ENCODE data around the gene KRT36.
A peak's percentile ranks its signal among the peaks of the same experiment; 100 is the strongest.

KRT36 gene

DNA sequence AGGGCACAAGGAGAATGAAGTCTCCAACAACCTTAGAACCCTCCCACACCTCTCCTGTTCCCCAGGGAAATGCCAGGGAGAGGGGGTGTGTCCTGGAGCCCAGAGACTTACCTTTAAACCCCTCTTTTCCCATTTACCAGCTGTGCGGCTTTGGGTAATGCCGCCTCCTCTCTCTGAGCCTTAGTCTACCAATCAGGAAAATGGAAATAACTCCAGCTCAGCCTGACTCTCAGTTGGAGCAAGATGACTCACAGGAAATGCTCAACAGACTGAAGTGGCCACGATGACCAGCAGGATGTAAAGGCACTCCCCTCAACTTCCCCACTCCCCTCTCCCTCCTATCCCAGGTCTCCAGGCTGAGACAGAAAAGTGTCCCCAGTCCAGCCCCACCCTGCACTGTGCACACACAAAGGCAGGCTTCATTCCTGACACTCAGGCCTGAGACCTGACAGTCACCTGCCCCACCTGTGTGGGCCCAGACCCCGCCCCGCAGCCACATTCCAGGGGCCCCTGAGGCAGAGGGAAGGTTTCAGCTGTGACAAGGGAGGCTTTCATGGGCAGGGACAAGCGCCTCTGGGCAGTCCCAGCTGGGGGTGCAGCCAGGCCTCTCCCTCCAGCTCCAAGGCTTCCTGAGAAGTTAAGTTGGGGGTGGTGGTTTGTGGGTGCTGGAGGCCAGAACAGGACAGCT lies 32.0 kb upstream of the KRT36 start:
- peak; percentile 86 for DNase-seq (ENCODE audit: low spot score)

GRCh38 chr17:41520821-41521521 lies 31.3 kb upstream of the KRT36 start:
- DNase-seq (ENCODE audit: low spot score), result no peak

GRCh38 chr17:41519501-41520224 lies 30.0 kb upstream of the KRT36 start:
- no peak for DNase-seq (ENCODE audit: low spot score)

- no peak for DNase-seq (ENCODE audit: low spot score)
Measured at GRCh38 chr17:41518789-41519449, 29.2 kb upstream of the KRT36 start, which contains the start of gene KRT15. KRT15 (minus strand) TSS chr17:41518890; CDS start chr17:41518827, 63 bp downstream.

- DNase-seq (ENCODE audit: low spot score), result no peak
Measured at GRCh38 chr17:41518031-41518430, 28.3 kb upstream of the KRT36 start.

DNA sequence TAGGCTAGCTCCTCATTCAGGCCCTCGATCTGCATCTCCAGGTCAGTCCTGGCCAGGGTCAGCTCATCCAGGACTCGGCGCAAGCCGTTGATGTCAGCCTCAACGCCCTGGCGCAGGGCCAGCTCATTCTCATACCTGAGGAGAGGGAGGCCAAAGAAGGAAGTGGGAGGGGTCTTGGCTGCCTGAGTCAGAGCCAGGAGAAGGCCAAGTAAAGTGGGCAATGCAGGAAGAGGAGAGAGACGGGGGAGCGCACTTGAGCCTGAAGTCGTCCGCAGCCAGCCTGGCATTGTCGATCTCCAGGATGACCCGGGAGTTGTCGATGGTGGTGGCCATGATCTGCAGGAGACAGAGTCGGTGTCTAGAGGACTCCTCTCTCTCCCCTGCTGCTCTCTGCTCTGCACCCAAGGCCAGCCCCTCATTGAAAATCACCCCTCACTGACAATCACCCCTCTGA lies 27.1 kb upstream of the KRT36 start:
- no peak for DNase-seq (ENCODE audit: low spot score)

GRCh38 chr17:41516147-41516829 lies 26.6 kb upstream of the KRT36 start:
- DNase-seq (ENCODE audit: low spot score), result no peak

DNA sequence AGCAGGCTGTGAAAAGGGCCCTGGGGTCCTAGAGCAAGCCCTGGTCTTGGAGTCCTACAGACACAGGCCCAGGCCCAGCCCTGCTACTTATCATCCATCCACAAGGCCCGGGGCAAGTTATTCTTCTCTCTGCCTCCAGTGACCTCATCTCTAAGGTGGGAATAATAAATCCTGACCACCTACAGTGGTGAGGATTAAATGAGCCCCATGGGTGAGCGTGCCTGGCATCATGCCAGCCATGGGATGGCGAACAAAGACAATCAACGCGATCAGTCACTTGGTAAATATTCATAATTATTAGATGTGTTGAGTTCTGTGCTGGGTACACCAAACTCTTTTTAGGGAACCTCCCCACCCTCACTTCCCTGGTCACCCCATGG lies 23.4 kb upstream of the KRT36 start:
- no peak for DNase-seq (ENCODE audit: low spot score)

DNA sequence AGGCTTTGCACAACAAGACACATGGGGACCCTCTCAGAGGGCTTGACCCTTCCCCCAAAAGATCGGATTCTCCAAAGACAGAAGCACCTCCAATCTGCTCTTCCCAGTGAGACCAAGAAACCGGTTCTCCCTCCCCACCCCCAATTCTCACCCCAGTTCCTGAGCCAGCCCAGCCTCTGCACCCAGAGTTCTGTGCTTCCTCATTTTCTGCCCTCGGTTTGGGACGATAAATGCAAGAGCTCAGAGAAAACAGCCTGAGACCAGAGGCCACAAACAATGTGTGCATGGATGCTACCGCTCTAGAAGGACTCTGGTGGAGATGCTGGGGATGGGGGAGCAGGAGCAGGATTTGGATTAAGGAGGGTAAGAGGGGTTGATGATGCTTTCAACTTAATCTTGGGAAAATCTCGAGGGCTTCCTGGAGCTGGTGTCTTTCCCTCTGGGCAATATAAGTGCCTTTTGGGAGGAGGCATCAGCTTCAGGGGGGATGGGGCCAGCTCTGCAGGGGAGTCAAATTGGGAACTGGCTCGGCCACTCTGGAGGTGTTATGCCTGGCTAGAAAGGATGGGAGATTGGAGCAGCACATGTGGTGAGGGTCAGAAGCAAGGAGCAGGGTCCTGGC lies 22.9 kb upstream of the KRT36 start:
- DNase-seq (ENCODE audit: low spot score), result no peak

DNA sequence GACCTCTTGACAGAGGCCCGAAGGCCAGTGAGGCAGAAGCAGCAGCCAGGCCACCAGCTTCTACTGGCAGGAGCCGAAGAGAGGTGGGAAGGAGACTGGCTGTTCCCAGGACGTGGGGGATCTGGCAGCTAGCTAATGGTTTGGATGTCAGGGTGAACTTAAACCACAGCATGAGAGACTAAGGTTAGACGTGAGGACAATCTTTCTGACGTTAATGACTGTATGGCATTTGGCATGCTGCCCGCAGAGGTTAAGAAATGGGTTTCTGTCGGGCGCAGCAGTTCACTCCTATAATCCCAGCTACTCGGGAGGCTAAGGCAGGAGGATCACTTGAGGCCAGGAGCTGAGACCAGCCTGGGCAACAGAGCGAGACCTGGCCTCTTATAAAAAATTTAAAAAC lies 22.0 kb upstream of the KRT36 start:
- DNase-seq (ENCODE audit: low spot score), result no peak

DNA sequence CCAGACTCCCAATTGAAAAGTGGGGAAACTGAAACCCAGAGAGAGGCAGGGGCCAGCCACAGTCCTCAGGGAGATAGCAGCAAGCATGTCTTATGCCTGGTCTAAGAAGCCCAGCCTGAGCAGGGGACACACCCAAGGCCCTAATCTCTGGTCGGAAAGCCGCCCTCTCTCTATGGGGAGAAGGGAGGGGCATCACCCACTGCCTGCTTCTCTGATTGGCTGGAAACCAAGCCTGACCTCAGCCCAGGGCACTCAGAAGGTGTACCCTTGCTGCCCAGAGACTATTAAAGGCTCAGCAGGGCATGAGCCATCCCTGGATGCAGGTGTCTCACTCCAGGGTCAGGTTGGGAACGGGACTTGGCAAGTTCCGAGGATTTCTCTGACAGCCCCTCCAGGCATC lies 21.4 kb upstream of the KRT36 start:
- no peak for DNase-seq (ENCODE audit: low spot score)

DNA sequence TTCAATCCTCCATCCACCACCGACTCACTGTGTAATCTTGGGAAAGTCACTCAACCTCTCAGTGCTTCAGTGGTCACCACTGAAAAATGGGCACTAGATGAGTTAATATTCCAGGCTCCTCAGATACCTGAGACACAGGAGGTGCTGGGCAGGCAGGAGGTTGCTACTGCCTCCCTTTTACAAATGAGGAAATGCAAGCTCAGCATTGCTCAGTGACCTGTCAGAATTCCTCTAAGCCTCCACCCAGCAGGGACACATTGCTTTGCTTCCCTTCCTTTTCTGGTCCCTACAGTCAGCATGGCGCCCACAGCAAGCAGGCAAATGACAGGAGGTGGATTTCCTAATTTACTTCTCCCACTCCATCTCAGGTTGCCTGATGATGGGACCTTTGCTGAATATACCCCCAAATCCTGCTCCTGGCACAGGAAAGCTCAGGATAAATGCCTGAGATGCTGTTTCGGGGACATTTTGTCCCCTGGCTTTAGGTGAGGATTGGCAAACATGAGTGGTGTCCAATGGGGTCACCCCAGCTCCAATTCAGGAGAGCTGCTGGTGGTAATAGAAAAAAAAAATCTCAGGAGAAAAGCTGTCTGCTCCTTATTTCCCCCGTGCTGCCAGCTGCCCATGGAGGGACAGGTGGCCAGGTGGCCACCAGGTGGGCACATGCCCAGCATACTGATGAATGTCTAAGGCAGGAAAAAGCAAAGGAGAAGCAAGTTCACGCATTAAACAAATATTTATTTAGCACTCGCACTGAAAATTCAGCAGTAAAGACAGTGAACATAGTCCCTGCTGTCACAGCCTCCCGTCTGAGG lies 20.7 kb upstream of the KRT36 start:
- no peak for DNase-seq (ENCODE audit: low spot score)

- DNase-seq (ENCODE audit: low spot score), result no peak
Measured at GRCh38 chr17:41507315-41507880, 17.7 kb upstream of the KRT36 start.

- no peak for DNase-seq (ENCODE audit: low spot score)
Measured at GRCh38 chr17:41505809-41506767, 16.4 kb upstream of the KRT36 start.

- DNase-seq (ENCODE audit: low spot score), result no peak
Measured at GRCh38 chr17:41505007-41505808, 15.5 kb upstream of the KRT36 start, which contains the start of gene KRT13. KRT13 (minus strand) TSS chr17:41505612; CDS start chr17:41505550, 62 bp downstream.

DNA sequence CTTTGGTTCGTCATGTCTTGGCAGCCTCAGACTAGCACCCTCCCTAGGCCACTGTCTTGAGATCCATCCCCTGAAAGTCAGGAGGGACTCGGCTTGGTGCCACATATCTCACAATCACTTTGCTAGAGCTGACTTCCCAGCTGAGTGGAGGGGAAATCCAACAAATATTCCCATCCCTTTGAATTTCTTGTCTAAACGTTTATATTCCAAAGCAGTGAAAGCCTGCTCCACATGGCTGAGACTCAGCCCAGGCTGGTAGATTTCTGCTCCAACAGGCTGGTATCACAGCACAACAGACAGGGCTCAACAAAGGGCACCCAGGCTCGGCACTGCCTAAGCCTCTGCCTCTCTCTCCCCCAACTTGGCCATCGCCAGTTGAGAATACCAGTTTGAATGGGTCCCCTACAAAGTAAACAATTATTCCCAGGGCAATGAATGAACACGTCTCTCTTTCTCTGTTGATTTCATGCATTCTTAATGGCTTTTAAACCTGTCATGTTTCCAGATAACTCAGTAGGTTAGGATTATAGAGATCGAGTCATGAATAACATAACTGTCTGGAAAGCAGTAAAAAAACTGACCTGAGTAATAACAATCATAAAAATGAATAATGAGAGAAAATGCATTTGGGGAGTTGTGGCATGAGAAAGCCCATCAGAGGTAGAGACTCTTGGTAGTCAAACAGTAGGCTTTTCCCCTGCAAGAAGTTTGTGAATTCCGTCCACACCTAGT lies 14.7 kb upstream of the KRT36 start:
- no peak for DNase-seq (ENCODE audit: low spot score)

DNA sequence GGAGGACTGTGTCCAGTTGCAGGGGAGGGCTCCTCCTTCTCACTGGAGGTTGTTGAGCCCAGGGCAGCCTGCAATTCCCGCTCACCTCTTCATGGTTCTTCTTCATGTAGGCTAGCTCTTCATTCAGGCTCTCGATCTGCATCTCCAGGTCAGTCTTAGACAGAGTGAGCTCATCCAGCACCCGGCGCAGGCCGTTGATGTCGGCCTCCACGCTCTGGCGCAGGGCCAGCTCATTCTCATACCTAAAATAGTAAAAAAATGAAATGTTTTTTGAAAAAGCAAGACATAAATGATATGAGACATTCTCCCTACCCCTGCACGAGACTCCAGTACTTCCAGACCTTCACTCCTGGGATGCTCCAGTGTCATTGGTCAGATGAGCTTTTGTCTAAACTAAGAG lies 13.5 kb upstream of the KRT36 start:
- DNase-seq (ENCODE audit: low spot score), result no peak

Data from hepatic stellate cell (primary cell).